Activated CD8-positive, alpha-beta T cell treated with anti-CD3 and anti-CD28 coated beads for 36 hours (primary cell): ENCODE measurements around the gene CCDC149. TPM values are rescaled to one million over a fixed set of nuclear protein-coding genes. Genes with fewer than 3 reads are reported as not detected.

ENCODE experiments used
- ATAC-seq: fragments of 200-7000 bp; cut with Tn5 transposase; one replicate; pipeline ENCODE4 v1.10.0; 2021; ENCODE audit warnings: mild to moderate bottlenecking, moderate library complexity
- CTCF ChIA-PET: fragments of 350-600 bp; sonication (Branson Sonifier 250); formaldehyde crosslinking; loops from one replicate; lab custom pipeline; 2021; ENCODE audit warnings: antibody characterized with exemption; lab: Charles Lee
- POLR2A ChIA-PET: fragments of 350-600 bp; sonication (Branson Sonifier 250); formaldehyde crosslinking; loops from one replicate; lab custom pipeline; 2021; ENCODE audit warnings: antibody characterized with exemption; lab: Charles Lee
- DNase-seq: peaks from one replicate; pipeline ENCODE4 v3.0.0-alpha.2; 2020
- H3K27ac Mint-ChIP-seq: one replicate; pipeline ENCODE4 v1.8.0; 2021; ENCODE audit warnings: mild to moderate bottlenecking, mixed read lengths
- H3K27me3 Mint-ChIP-seq: one replicate; pipeline ENCODE4 v1.8.0; 2021; ENCODE audit warnings: mixed read lengths
- H3K36me3 Mint-ChIP-seq: one replicate; pipeline ENCODE4 v1.8.0; 2021; ENCODE audit warnings: low read depth, mixed read lengths
- H3K4me1 Mint-ChIP-seq: one replicate; pipeline ENCODE4 v1.8.0; 2021; ENCODE audit warnings: low read depth, mixed read lengths
- H3K4me3 Mint-ChIP-seq: one replicate; pipeline ENCODE4 v1.8.0; 2021; ENCODE audit warnings: mild to moderate bottlenecking, moderate library complexity, mixed read lengths
- H3K9me3 Mint-ChIP-seq: one replicate; pipeline ENCODE4 v1.8.0; 2021; ENCODE audit warnings: mixed read lengths
- intact Hi-C: fragments of 100-400 bp; cut with micrococcal nuclease; formaldehyde crosslinking; loops from one replicate; pipeline ENCODE4 v1.10.0; 2022
- total RNA-seq, 2 experiments: library from RNA; stranded (reverse); gene quantifications; one replicate each; pipeline ENCODE4 v1.2.3, GENCODE V29; 2021
- TF ChIP-seq, protein P1 (sequence below): fragments of 200-600 bp; IDR thresholded peaks from one replicate; pipeline ENCODE4 v1.8.0; 2022; ENCODE audit warnings: antibody characterized with exemption, mild to moderate bottlenecking

Gene CCDC149
- total RNA-seq, 2 experiments from 2014 or later: not detected

DNA sequence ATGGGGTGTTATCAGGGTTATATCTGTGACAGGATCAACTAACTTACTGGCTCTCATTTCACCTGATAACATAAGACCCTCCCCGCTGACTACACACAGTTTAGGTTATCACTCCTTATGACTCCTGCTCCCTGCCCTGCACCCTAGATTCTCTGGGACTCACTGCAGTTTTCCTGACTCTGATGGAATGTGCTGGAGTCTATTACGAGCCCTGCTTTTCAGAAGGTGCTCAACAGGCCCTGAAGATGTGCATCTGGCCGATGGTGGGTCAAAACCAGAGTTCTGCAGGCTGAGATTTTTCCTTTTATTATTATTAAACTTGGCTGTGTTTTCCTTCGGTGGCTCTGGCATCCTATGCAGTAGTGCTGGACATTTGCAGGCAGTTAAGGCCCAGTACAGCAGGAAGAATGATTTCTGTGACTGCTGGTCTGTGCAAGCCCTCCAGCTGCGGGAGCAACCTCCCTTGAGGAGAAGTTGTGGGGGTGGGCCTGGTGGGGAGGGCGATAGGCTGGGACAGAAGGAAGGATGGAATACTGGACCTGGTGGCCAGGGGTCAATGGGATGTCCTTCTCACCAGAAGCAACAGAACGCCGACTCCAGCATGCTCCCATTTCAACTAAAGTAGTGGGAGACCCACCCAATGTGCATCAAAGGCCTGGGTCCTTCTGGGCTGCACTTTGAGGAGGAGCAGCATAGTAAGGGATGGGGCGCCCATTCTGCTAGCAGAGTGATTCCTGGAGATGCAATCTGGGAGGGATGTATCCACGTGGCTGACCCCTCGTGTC lies 106.4 kb downstream of the CCDC149 start:
- intact Hi-C loops: no loop called here
- CTCF ChIA-PET: interaction anchor here (0.7 kb wide), 1 partner anchor 10 kb away, joined by 3 read pairs; no protein-coding TSS in a partner anchor
- Mint-ChIP-seq H3K9me3 (no peaks in the 10 kb centered on the region), H3K27me3 (peaks cover 17% of the 10 kb centered on the region), H3K36me3 (no peaks in the 10 kb centered on the region), H3K4me1 (no peaks in the 10 kb centered on the region), H3K4me3 (no peak overlapping the region), H3K27ac (no peak overlapping the region)
- no peak for DNase-seq
- POLR2A ChIA-PET: no interaction called here
- no peak for ATAC-seq
- TF ChIP-seq, protein P1, sequence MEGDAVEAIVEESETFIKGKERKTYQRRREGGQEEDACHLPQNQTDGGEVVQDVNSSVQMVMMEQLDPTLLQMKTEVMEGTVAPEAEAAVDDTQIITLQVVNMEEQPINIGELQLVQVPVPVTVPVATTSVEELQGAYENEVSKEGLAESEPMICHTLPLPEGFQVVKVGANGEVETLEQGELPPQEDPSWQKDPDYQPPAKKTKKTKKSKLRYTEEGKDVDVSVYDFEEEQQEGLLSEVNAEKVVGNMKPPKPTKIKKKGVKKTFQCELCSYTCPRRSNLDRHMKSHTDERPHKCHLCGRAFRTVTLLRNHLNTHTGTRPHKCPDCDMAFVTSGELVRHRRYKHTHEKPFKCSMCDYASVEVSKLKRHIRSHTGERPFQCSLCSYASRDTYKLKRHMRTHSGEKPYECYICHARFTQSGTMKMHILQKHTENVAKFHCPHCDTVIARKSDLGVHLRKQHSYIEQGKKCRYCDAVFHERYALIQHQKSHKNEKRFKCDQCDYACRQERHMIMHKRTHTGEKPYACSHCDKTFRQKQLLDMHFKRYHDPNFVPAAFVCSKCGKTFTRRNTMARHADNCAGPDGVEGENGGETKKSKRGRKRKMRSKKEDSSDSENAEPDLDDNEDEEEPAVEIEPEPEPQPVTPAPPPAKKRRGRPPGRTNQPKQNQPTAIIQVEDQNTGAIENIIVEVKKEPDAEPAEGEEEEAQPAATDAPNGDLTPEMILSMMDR: no peak

GRCh38 chr4:24805566-24805965 lies 107.3 kb downstream of the CCDC149 start:
- TF ChIP-seq, protein P1: no peak
- no peak overlapping the region for H3K27ac Mint-ChIP-seq
- DNase-seq (no peak), ATAC-seq (no peak)
- H3K4me1 Mint-ChIP-seq: no peaks in the 10 kb centered on the region
- H3K4me3 Mint-ChIP-seq: no peak overlapping the region
- H3K9me3 Mint-ChIP-seq: no peaks in the 10 kb centered on the region
- peaks cover 25% of the 10 kb centered on the region for H3K27me3 Mint-ChIP-seq
- ChIA-PET CTCF (no interaction called here), POLR2A (no interaction called here)
- intact Hi-C loops: no loop called here
- H3K36me3 Mint-ChIP-seq: no peaks in the 10 kb centered on the region

DNA sequence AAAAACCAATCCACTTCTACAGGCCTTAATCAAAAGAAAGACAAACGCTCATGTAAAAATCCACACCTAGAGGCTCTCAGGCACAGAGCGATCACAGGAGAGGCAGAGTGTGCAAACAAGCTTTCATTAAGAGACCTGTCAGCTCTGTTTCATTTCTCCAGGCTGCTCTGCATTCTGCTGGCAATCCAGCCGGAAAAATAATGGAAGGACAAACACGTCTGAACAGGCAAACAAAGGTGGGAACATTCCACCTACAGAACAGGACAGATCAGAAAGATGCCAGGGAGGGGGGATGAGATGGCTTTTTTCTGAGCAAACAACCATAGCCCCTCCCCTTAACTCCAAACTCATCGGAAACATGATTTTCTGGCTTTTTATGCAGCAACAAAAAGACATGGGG lies 107.8 kb downstream of the CCDC149 start:
- CTCF ChIA-PET: no interaction called here
- ATAC-seq: no peak
- Mint-ChIP-seq H3K27ac (no peak overlapping the region), H3K27me3 (peaks cover 29% of the 10 kb centered on the region), H3K9me3 (no peaks in the 10 kb centered on the region), H3K36me3 (no peaks in the 10 kb centered on the region), H3K4me1 (no peaks in the 10 kb centered on the region), H3K4me3 (no peak overlapping the region)
- TF ChIP-seq, protein P1: no peak
- POLR2A ChIA-PET: no interaction called here
- intact Hi-C loops: no loop called here
- DNase-seq: no peak

DNA sequence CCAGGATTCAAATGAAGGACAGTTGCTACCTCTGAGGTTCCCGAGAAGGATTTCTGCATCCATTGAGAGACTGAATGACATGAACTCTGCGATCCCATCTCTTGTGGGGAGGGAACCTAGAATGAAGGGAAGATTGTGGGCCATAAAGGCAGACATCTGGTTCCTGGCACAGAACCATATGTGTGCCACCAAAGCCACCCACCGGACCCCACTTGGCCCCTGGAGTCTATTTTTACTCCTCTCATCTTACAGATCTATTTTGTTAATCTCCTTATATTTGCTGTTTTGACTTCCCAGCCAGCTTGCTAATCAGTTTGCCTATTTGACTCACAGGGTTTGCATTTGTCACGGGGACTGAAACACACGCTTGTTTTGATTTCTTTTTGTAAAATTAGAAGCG lies 110.2 kb downstream of the CCDC149 start:
- Mint-ChIP-seq H3K27me3 (peaks cover 45% of the 10 kb centered on the region), H3K4me3 (no peak overlapping the region), H3K36me3 (no peaks in the 10 kb centered on the region), H3K4me1 (no peaks in the 10 kb centered on the region), H3K9me3 (no peaks in the 10 kb centered on the region), H3K27ac (no peak overlapping the region)
- ChIA-PET CTCF (no interaction called here), POLR2A (interaction anchor here (0.7 kb wide), 1 partner anchor 280 kb away, joined by 5 read pairs; no protein-coding TSS in a partner anchor)
- TF ChIP-seq, protein P1: no peak
- ATAC-seq (no peak), DNase-seq (no peak)
- intact Hi-C loops: no loop called here

GRCh38 chr4:24801136-24801855 lies 111.5 kb downstream of the CCDC149 start:
- Mint-ChIP-seq H3K36me3 (no peaks in the 10 kb centered on the region), H3K27me3 (peaks cover 45% of the 10 kb centered on the region), H3K4me3 (no peak overlapping the region), H3K27ac (no peak overlapping the region), H3K4me1 (no peaks in the 10 kb centered on the region), H3K9me3 (no peaks in the 10 kb centered on the region)
- intact Hi-C loops: no loop called here
- TF ChIP-seq, protein P1: no peak
- ATAC-seq (no peak), DNase-seq (no peak)
- POLR2A ChIA-PET: no interaction called here
- CTCF ChIA-PET: no interaction called here
